Measurements from ENCODE around the gene PDE10A. TPM values are rescaled to one million over a fixed set of nuclear protein-coding genes. Genes with fewer than 3 reads are reported as not detected.

Gene PDE10A
- total and polyA plus RNA-seq, 2 of the 8 experiments (the other 6 are each of a cell fraction or from before 2014, with no cell fraction given) = 1.1 to 2.4 TPM

GRCh38 chr6:165664559-165665383 lies 1.7 kb upstream of the PDE10A start (continued):
- TF ChIP-seq CTCF (IDR thresholded peaks at IDR 0.05; ENCODE audit: control extremely low read depth in 1 of 3, insufficient read depth in 1 of 3, low read depth in 1 of 3, low read length in 3 of 3) = no peak
